HG03280 (cell line): ENCODE results near the gene BID.
"Not testable (repeated sequence)": the region's sequence is repeated elsewhere in the genome, so short reads cannot be mapped to it uniquely, and the experiment has no call there.

ENCODE experiments used
- ATAC-seq: cut with Tn5 transposase; IDR thresholded peaks from one replicate; pipeline ENCODE4 v1.9.1; 2021; ENCODE audit warnings: mild to moderate bottlenecking, moderate library complexity; ENCODE audit not compliant: unreplicated experiment

Gene BID

DNA sequence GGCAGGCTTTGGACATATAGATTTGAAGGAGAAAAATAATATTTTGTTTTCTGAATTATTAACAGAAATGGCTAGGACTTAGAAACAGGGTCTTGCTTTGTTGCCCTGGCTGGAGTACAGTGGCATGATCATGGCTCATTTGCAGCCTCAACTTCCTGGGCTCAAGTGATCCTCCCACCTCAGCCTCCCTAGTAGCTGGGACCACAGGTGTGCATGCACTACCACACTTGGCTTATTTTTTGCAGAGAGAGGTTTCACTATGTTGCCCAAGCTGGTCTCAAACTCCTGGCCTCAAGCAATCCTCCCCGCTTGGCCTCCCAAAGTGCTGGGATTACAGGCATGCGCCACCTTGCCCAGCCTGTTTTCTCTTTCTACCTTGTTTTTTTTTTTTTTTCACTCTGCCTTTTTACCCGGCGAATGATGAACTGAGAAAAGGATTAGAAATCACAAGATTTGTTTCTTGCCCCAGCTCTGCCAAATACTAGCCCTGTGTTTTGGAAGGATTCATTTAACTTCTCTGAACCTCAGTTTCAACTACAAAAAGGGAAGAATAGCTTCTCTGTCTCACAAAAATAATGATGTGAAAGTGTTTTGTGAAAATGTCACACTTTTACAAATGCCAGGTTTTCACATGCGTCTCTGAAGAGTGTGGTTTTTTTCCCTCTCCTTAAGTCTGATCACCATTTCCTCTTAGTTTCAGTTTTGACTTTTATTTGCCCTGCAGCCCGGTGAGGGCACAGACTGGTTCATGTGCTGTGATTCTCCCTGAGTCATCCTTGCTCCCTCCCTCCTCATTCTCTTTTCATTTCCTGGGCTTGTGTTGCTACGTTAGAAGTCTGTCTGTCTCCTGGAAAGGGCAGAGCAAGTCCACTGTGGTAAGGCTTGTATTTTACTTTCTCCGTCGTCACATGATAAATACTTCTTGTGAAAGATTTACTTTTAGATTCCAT is 68.0 kb downstream of the BID start:
- peak; percentile 79 for ATAC-seq

DNA sequence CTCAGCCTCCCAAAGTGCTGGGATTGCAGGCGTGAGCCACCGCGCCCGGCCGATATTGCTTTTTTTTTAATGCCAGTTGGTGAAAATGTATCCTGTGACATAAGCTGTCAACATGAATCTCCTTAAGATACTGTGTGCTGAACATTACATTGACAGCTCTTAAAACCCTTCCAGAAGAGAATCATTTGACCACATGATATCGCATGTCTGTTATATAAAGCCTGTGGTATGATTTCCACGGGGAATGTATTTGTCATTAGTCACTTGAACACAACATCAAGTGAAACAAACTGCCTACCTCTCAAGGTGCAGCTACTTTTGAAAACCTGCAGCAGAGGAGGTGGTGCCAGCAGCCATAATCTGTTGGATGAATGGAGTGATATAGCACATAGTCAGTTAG is 68.7 kb downstream of the BID start:
- ATAC-seq: no peak

DNA sequence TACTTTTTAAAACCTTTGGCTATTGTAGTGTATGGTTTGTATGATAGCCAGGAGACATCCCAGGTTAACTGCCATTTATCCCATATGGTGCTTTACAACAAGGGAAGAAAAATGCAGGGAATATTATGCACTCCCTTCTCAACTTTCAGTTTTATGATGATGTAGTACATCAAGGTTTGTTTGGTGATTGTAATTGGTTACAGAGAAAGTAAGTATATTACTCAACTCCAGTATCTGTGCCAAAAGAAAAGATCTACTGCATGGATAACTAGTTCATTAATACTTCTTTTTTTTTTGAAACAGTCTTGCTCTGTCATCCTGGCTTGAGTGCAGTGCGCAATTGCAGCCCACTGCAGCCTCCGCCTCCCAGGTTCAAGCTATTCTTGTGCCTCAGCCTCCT is 70.5 kb downstream of the BID start:
- ATAC-seq: no peak

DNA sequence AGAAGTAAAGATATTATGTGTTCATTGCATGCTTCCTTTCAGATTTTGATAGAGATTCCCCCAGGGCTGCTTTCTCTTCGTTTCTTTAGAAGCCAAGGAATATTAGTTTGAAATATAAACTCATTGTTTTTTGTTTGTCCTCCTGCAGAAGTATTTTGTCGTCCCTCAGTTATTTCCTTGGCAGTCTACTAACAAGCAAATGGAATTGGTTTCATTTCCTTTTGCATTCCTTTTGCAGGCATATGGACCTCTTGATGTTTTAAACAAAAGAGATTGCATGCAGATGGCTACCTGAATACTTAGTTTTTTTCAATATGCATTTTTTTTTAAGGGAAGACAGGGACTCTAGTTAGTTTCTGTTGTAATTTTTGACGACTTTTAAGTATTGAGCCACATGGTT is 73.5 kb downstream of the BID start:
- no peak for ATAC-seq

DNA sequence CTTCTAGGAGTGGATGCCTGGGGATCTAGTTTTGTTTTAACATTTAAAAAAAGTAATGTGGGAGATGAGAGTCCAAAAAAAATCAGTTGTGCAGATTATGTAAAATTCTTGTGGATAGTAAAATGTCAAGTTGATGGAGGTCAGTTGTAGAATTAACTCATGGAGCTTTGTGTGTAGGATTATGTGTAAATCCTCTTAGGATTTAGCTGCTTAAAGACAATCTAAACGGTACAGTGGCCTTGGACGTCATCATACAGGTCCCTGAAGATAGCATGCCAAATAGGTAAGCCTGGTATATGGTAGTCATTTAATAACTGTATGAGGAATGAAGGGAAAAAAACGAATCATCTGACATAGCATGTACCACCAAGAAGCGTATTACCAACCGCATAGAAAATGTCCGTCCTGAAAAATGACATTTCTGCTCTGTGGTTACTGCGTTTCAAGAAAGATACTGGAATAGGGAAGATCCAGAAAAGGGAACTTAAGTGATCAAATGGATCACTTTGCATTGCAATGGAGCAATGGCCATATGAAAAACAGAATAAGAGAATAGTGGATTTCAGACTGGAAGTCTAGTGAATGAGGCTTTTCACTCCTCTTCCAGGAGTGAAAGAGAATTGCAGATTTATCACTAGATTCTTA is 74.5 kb downstream of the BID start:
- no peak for ATAC-seq

DNA sequence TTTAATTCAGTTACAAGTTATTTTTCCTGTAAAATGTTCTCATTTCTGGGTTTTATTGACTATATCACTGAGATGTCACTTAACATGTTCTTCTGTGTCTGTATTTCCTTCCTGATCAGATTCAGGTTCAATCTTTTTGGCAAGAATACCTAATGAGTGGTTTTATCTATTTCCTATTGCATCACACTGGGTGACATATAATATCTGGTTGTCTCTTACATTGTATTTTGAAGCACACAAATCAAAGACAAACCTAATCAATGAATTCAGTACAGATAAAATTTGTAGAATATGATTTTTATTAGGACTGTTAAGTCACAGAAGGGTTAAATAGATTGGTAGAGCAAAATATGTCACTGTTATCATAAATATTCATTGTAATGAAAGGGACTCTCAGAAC is 75.3 kb downstream of the BID start:
- ATAC-seq: no peak

DNA sequence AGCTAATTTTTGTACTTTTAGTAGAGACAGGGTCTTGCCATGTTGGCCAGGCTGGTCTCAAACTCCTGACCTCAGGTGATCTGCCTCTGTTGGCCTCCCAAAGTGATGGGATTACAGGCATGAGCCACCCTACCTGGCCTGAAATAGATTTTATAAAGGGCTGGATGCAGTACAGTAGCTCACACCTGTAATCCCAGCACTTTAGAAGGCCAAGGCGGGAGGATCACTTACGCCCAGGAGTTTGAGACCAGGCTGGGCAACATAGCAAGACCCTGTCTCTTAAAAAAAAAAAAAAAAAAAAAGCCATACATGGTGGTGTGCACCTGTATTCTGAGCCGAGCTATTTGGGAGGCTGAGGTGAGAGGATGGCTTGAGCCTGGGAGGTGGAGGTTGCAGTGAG is 76.0 kb downstream of the BID start:
- not testable (repeated sequence) for ATAC-seq

DNA sequence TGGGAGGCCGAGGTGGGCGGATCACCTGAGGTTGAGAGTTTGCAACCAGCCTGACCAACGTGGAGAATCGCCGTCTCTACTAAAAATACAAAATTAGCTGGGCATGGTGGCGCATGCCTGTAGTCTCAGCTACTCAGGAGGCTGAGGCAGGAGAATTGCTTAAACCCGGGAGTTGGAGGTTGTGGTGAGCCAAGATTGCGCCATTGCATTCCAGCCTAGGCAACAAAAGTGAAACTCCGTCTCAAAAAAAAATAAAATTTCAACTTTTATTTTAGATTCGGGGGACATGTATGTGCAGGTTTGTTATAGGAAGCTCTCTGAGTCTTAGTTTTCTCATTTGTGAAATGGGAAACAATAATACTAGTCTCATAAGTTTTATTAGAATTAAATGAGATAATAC is 77.1 kb downstream of the BID start:
- ATAC-seq: not testable (repeated sequence)

DNA sequence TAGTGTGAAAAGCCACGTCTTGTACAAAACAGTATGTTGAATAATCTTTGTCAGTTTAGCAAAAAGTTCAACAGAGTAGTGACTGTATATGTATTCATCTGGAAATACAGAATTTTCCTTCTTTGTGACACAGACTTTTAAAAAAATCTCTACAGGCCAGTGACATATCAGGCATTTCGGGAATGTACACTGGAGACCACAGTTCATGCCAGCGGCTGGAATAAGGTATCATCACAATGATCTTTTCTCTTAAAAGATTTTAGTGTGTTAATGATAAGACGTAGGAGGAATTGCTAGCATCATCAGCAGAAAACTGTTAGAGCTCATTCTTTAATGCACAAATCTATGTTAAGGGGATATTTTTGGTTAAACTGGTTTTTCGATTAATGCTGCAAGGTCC is 78.3 kb downstream of the BID start:
- no peak for ATAC-seq

DNA sequence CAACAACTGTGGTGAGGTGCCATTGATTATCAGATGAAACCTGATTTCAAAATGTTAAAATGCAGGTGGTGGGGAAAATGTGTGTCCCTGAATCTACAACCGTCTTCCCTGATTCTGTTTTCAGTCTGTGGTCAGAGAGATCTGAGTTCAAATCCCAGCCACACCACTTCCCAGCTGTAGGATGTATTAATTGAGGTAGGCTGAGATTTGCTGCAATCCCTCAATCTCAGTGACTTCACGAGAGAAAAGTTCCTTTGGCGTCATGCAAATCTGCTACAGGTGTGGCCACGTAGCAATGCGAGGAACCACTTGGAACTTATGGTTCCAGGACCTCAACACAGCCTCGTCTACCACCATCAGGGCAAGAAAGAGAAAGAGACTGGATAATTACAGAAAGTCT is 79.5 kb downstream of the BID start:
- no peak for ATAC-seq

DNA sequence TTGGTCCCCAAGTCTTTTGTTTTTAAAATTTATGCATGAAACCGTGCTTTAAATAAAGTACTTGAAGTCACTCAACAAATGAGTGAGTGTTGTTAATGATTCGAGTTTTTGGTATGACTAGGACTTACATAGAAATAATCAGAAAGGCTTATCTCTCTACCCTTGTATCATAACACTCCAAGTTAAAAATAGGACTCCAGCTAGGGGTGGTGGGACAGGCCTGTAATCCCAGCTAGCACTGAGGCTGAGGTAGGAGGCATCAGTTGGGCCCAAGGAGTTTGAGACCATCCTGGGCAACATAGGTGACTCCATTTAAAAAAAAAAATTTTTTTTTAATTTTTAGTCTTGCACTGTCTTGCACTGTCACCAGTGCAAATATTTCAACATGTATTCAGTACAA is 80.1 kb downstream of the BID start:
- no peak for ATAC-seq

DNA sequence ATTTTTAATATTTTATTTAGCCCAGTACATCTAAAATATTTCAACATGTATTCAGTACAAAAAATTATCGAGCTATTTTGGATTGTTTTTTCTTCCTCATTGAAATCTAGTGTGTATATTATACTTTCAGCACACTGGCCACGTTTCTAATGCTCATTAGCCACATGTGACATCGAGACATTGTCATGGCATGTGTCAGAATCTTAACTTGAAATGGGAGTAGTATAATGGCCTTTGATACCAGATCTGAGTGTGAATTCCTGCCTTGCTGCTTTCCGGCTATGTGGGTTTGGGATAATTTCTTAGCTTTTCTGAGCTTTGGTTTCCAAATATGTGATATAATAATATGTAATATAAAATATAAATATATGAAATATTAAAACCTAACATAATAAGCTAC is 81.4 kb downstream of the BID start:
- ATAC-seq: no peak

DNA sequence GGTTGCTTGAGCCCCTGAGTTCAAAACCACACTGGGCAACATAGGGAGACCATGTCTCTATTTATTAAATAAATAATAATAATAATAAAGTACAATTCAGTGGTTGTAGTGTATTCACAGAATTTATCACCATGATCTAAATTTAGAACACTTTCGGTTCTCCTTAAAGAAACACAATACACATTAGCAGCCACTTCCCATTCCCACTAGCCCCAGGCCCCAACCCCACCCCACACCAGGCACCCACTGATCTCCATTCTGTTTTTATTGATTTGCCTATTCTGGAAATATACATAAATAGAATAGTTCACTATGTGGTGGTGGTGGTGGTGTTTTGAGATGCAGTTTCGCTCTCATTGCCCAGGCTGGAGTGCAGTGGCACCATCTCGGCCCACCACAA is 90.0 kb downstream of the BID start:
- ATAC-seq: no peak
